SKM-1 treated with dmso at 0.1 percent for 144 hours (cell line): ENCODE results near the gene KRR1.
"Not testable (repeated sequence)": the region's sequence is repeated elsewhere in the genome, so short reads cannot be mapped to it uniquely, and the experiment has no call there.

ENCODE experiments used
- DNase-seq: peaks from one replicate; lab custom pipeline; 2025; ENCODE audit not compliant: unreplicated experiment; lab: John Stamatoyannopoulos, UW

KRR1 gene

GRCh38 chr12:75479963-75480461, 31.4 kb downstream of the KRR1 start:
- no peak for DNase-seq

- DNase-seq: peak; percentile 64
These were observed 33.2 kb downstream of the KRR1 start for GRCh38 chr12:75478116-75478794.

GRCh38 chr12:75477137-75477536, 34.3 kb downstream of the KRR1 start:
- DNase-seq: no peak

- no peak for DNase-seq
These were observed 35.3 kb downstream of the KRR1 start for GRCh38 chr12:75476071-75476470.

GRCh38 chr12:75474116-75474515, 37.3 kb downstream of the KRR1 start:
- DNase-seq: no peak

- DNase-seq: peak; percentile 67
These were observed 39.2 kb downstream of the KRR1 start for GRCh38 chr12:75471902-75472890.

GRCh38 chr12:75460204-75460603, 51.2 kb downstream of the KRR1 start:
- no peak for DNase-seq

GRCh38 chr12:75459755-75460154, 51.7 kb downstream of the KRR1 start:
- DNase-seq: no peak

- DNase-seq: not testable (repeated sequence)
These were observed 53.5 kb downstream of the KRR1 start for GRCh38 chr12:75457866-75458265.

- DNase-seq: no peak
These were observed 54.2 kb downstream of the KRR1 start for GRCh38 chr12:75457191-75457590.

GRCh38 chr12:75455839-75456238, 55.6 kb downstream of the KRR1 start:
- DNase-seq: no peak

GRCh38 chr12:75452675-75453330, 58.6 kb downstream of the KRR1 start:
- no peak for DNase-seq

- no peak for DNase-seq
These were observed 63.6 kb downstream of the KRR1 start for GRCh38 chr12:75447691-75448393.

- no peak for DNase-seq
These were observed 64.6 kb downstream of the KRR1 start for GRCh38 chr12:75446857-75447256.

- not testable (repeated sequence) for DNase-seq
These were observed 66.3 kb downstream of the KRR1 start for GRCh38 chr12:75445137-75445507.

GRCh38 chr12:75444429-75445136, 66.8 kb downstream of the KRR1 start:
- DNase-seq: no peak

GRCh38 chr12:75443709-75444108, 67.7 kb downstream of the KRR1 start:
- no peak for DNase-seq

- DNase-seq: not testable (repeated sequence)
These were observed 69.0 kb downstream of the KRR1 start for GRCh38 chr12:75442454-75442853.

- not testable (repeated sequence) for DNase-seq
These were observed 69.5 kb downstream of the KRR1 start for GRCh38 chr12:75441687-75442449.
